Activated CD8-positive, alpha-beta memory T cell treated with anti-CD3 and anti-CD28 coated beads for 36 hours (primary cell): ENCODE data around the gene GOLGA2. TPM values are rescaled to one million over a fixed set of nuclear protein-coding genes. Genes with fewer than 3 reads are reported as not detected.
"Not testable (repeated sequence)": the region's sequence is repeated elsewhere in the genome, so short reads cannot be mapped to it uniquely, and the experiment has no call there.

Experiments
- CTCF ChIA-PET: fragments of 350-600 bp; sonication (Branson Sonifier 250); formaldehyde crosslinking; loops from one replicate; lab custom pipeline; 2021; ENCODE audit warnings: antibody characterized with exemption; lab: Charles Lee
- POLR2A ChIA-PET: fragments of 350-600 bp; sonication (Branson Sonifier 250); formaldehyde crosslinking; loops from one replicate; lab custom pipeline; 2021; ENCODE audit warnings: antibody characterized with exemption; lab: Charles Lee
- total RNA-seq, 2 experiments: library from RNA; stranded (reverse); gene quantifications; one replicate each; pipeline ENCODE4 v1.2.3, GENCODE V29; 2021

GOLGA2 gene
- total RNA-seq, 2 experiments from 2014 or later: 34.0 to 35.2 TPM

- POLR2A ChIA-PET, CTCF ChIA-PET: not testable (repeated sequence)
Measured at GRCh38 chr9:128230897-128231296, 44.9 kb downstream of the GOLGA2 start.

DNA sequence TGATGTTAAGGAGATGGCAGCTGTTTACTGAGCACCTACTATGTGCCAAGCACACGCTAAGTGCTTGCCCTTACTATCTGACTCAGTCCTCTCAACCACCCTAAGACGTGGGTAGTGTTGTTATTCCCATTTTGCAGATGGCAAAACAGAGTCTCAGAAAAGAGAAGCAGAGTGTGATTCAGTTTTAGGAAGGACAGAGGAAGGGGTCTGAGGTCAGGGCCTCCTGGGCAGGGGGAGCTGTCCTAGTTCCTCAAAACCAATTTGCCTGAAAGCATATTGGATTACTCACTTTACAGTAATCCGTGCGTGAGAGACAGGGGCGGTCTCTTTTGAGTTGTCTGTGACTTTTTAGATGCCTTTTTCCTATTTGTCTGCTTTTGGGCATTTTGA is 49.4 kb downstream of the GOLGA2 start:
- POLR2A ChIA-PET: no interaction called here
- CTCF ChIA-PET: no interaction called here

DNA sequence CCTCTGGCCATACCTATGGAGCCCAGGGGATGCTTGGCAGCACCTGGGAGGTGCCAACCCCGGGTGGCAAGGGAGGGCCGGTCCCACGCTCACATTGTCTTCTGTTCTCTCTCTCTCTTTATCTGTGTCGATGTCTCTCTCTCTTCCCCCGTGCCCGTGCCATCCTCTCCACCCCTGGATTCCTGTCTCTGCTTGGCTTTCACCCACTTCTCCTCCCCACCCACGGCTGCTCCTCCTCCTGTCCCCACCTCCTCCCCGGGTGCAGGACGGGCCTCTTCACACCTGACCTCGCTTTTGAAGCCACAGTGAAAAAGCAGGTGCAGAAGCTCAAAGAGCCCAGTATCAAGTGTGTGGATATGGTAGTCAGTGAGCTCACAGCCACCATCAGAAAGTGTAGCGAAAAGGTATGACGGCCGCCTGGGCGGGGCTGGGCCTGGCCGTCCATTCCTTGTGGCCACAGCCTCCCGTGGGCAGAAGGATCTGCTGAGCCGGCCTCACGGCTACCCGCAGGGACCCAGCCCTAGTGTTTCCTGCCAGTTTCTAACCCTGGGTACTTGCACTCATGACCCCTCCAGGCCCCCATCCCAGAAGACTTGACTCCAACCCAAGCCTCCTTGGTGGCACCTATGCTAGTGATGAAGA is 49.9 kb downstream of the GOLGA2 start:
- CTCF ChIA-PET: no interaction called here
- POLR2A ChIA-PET: no interaction called here

DNA sequence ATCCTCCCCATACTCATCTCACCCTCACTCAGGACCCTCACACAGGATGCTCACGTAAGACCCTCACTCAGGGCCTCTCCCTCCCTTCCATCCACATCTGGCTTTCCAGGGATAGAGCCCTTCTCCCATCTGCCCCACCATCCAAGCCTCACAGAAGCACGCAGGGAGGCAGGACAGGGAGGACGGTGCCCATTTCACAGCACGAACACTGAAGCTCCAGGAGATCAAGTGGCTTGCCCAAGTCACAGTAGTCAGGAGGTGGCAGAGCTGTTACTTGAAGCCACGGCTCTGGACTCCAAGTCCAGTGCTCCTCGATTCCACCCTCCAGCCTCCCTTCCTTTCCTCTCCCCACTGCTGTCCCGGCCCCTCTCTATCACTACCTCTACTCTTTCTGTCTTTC is 50.9 kb downstream of the GOLGA2 start:
- ChIA-PET POLR2A (no interaction called here), CTCF (no interaction called here)

DNA sequence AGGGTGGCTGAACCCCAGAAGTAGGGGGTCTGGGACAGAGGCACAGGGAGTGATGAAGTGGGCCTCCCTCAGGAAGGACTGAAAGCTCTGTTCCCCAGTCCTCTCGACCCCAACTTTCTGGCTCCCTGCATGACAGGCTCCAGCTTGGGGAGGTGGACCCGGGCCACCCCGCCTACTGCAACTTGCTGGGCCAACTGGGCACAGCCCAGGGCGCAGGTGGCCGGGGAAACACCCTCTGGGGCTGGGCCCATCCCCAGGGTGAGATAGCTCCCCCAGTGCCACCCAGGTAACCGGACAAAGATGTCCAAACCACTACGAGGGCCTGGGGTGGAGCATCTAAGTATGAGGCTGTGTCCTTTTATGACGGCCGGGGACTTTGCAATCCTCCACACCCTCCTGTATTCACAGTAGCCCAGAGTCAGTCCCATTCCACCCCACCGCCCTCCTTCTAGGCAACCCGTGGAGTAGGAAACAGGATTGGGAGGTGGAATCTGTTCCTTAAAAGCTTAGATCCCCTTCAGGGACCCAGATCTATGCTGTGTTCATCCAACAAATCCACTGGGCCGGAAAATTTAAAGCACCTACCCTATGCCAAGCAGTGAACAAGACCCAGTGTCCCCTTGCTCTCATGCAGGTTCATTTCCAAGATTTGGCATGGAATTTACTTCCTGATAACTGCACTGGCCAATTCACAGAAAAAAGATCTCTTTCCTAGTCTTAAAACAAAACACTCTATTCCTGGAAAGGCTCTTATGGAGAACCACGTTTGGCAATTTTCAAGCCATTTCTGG is 52.7 kb downstream of the GOLGA2 start:
- ChIA-PET CTCF (no interaction called here), POLR2A (no interaction called here)

GRCh38 chr9:128222026-128222425 is 53.8 kb downstream of the GOLGA2 start:
- CTCF ChIA-PET: interaction anchor here (1.0 to 1.3 kb wide), 2 partner anchors 29 to 119 kb away, joined by 4 read pairs; no protein-coding TSS in a partner anchor
- POLR2A ChIA-PET: no interaction called here

- CTCF ChIA-PET: interaction anchor here (0.8 to 1.4 kb wide), 2 partner anchors 15 to 47 kb away, joined by 3 to 4 read pairs; no protein-coding TSS in a partner anchor
- POLR2A ChIA-PET: no interaction called here
Measured at GRCh38 chr9:128219831-128220230, 56.0 kb downstream of the GOLGA2 start.

- ChIA-PET CTCF (interaction anchor here (1.0 to 1.4 kb wide), 4 partner anchors 14 to 28 kb away, joined by 3 to 4 read pairs (median 3); no protein-coding TSS in a partner anchor), POLR2A (interaction anchor here (0.6 to 1.0 kb wide), 2 partner anchors 9 to 32 kb away, joined by 4 to 5 read pairs; no protein-coding TSS in a partner anchor)
Measured at GRCh38 chr9:128218518-128219389, 57.1 kb downstream of the GOLGA2 start.

DNA sequence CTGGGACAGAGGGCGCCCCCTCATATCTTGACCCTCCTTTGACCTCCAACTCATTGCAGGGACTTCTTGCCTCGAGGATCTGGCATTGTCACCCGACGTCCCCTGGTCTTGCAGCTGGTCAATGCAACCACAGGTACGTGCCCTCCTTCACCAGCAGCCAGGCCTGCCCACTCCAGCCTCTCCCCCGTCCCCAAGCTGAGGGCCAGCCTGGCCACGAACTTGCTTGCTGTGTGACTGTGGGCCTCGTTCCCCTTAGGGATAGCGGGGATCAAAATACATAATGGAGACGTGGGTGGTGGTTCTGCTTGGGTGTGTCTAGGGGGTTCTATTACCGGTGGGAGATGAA is 57.7 kb downstream of the GOLGA2 start:
- ChIA-PET POLR2A (interaction anchor here (0.6 to 1.0 kb wide), 2 partner anchors 8 to 32 kb away, joined by 4 to 5 read pairs; no protein-coding TSS in a partner anchor), CTCF (interaction anchor here (0.7 to 1.4 kb wide), 5 partner anchors 13 to 59 kb away, joined by 3 to 4 read pairs (median 3); no protein-coding TSS in a partner anchor)

DNA sequence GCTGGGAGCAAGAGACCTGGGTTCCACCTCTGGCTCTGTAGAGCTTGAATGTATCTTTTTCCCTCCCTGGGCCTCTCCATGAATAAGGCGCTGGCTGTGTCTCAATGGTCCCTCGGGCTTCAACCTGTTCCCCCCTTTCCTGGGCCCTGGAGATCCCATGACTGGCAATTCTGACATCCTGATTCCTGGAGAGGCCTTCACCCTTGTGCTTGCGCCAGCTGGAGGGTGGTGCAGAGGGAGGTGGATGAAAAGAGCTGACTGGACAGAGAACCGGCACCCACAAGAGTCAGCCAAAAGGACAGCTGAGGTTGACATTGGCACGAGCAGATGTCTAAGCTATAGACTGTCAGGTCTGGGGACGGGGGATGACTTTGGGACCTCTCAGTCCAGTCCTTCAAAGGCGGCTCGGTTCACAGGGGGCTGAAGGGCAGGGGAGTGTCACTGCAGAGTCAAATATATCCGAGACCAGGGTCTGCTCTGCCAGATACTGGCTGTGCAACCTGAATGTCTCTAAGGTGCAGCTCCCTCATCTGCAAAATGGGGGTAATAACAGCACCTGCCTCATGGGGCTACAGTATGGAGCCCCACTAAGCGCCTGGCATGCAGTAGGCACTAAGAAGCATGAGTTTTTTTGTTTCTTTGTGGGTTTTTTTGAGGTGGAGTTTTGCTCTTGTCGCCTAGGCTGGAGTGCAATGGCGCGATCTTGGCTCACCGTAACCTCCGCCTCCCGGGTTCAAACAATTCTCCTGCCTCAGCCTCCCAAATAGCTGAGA is 58.8 kb downstream of the GOLGA2 start:
- ChIA-PET CTCF (interaction anchor here (0.6 kb wide), 1 partner anchor 95 kb away, joined by 3 read pairs; no protein-coding TSS in a partner anchor), POLR2A (no interaction called here)

DNA sequence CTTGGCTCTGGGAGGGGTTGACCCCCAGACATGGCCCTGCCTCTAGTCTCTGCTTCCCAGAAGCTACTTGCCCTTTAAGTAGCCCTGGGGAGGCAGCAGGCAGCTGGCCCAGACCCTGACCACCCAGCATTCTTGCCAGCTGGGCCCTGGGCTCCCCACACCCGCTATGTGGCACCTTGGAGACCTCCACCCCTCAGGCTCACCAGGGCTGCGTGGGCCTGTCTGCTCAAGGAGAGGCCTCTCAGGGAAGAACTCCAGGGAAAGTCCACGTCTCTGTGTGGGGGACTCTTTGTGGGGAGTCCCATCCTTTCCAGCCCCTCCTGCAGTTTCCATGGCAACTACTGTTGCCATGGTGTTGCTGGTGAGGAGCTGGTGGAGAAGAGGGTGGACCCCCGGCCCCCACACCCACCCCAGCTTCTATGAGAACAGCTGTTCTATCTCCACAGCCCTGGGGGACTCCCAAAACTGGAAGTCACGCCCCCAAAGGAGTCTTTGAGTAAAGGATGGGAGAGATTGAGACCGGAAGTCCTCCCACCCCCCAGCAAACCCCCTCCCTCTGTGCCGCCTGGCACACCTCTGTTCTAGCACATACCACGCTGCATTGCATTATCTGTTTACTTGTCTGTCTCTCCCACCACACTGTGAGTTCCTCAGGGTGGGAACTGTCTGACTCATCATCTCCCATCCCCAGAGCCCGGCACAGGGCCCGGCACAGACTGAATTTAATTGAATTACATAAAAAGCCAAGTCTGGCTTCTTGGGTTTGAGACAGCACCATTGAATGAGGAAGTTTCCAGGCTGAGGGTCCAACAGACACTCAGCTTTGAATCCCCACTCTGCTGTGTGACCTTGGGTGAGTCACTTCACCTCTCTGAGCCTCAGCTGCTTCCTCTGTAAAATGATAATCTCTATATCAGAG is 60.1 kb downstream of the GOLGA2 start:
- ChIA-PET POLR2A (no interaction called here), CTCF (interaction anchor here (1.0 kb wide), 1 partner anchor 53 kb away, joined by 3 read pairs; no protein-coding TSS in a partner anchor)

DNA sequence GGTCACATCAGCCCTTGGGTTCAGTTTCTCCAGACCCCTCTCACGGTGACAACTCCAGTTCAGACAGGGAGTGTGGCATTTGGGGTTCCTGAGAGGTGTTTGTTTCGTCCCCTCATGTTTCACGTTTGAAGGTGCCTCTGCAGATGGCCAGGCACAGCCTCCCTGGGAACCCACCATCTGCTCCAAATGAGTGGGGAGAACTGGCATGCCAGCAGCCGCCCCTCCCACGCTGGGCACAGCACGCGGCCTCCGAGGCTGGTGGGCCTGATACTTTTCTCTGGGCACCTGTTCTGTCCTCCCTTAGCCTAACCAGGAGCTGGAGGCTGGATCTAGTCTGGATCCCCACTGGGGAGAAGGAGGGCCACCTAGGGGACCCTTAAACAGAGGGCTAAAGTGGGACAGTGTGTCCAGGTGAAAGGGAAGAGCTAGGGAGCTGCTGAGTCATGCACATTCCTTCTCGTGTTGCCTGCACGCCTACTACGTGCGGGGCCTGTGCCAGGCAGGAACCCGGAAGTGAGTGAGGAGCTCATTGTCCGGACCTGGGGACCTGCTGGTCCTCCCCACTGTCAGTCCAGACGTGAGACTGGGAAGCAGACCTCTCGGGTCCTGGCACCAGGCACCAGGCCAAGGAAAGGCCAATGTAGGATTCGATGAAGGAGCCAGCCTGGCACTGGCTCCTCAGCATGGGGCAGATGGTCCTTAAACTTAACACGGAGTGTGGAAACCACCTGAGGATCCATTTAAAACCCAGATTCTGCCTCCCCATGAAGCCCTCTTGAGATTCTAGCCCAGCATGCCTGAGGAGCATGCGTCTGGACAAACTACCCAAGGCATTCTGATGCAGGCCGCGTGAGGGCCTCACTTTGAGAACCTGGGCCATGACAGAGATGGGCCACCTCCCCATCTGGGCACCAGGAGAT is 61.0 kb downstream of the GOLGA2 start:
- ChIA-PET POLR2A (no interaction called here), CTCF (interaction anchor here (1.0 kb wide), 1 partner anchor 54 kb away, joined by 3 read pairs; no protein-coding TSS in a partner anchor)

- ChIA-PET CTCF (no interaction called here), POLR2A (no interaction called here)
Measured at GRCh38 chr9:128213746-128214497, 61.9 kb downstream of the GOLGA2 start.

- CTCF ChIA-PET: interaction anchor here (1.0 to 1.4 kb wide), 2 partner anchors 21 to 120 kb away, joined by 3 to 7 read pairs; no protein-coding TSS in a partner anchor
- POLR2A ChIA-PET: no interaction called here
Measured at GRCh38 chr9:128211981-128212281, 63.9 kb downstream of the GOLGA2 start.

- ChIA-PET POLR2A (no interaction called here), CTCF (interaction anchor here (1.0 to 1.4 kb wide), 2 partner anchors 21 to 120 kb away, joined by 3 to 7 read pairs; no protein-coding TSS in a partner anchor)
Measured at GRCh38 chr9:128211186-128211980, 64.4 kb downstream of the GOLGA2 start.
